ENCODE measurements around the gene BTBD6. TPM values are rescaled to one million over a fixed set of nuclear protein-coding genes. Genes with fewer than 3 reads are reported as not detected.
A peak's percentile ranks its signal among the peaks of the same experiment; 100 is the strongest.

Gene BTBD6
- total and polyA plus RNA-seq, 8 donors, result 32.7 to 52.6 (median 41.2) TPM

GRCh38 chr14:105260959-105261358 is 12.6 kb downstream of the BTBD6 start:
- Histone ChIP-seq H3K4me3 (no peak overlapping the region), H3K9me3 (no peaks in the 10 kb centered on the region), H3K27ac (no peak overlapping the region), H3K4me1 (no peaks in the 10 kb centered on the region), H3K27me3 (no peaks in the 10 kb centered on the region), H3K36me3 (peaks cover 0 to 40% of the 10 kb centered on the region in 2 donors)
- TF ChIP-seq CTCF (IDR thresholded peaks at IDR 0.05), result no peak
- peak in 1 of 4 donors; percentile 69 for DNase-seq
- intact Hi-C loops (cut with DNase I), result loop anchor here in 1 of 2 donors (10.0 kb wide), 1 partner anchor 46 kb away; no protein-coding TSS in a partner anchor
- ATAC-seq, result no peak

GRCh38 chr14:105261781-105262180 is 13.4 kb downstream of the BTBD6 start:
- intact Hi-C loops (cut with DNase I), result loop anchor here in 1 of 2 donors (10.0 kb wide), 1 partner anchor 47 kb away; no protein-coding TSS in a partner anchor
- ATAC-seq (no peak), DNase-seq (peak in 1 of 4 donors; percentile 74)
- Histone ChIP-seq H3K4me3 (no peak overlapping the region), H3K4me1 (no peaks in the 10 kb centered on the region), H3K27me3 (no peaks in the 10 kb centered on the region), H3K9me3 (no peaks in the 10 kb centered on the region), H3K27ac (no peak overlapping the region), H3K36me3 (peaks cover 0 to 36% of the 10 kb centered on the region in 2 donors)
- TF ChIP-seq CTCF (IDR thresholded peaks at IDR 0.05), result no peak

- intact Hi-C loops (cut with DNase I), result loop anchor here in 1 of 2 donors (10.0 kb wide), 1 partner anchor 53 kb away; no protein-coding TSS in a partner anchor
- ATAC-seq (peak; percentile 37), DNase-seq (peak in 1 of 4 donors; percentile 64)
- Histone ChIP-seq H3K27ac (no peak overlapping the region), H3K9me3 (no peaks in the 10 kb centered on the region), H3K4me3 (no peak overlapping the region), H3K36me3 (peaks cover 0 to 41% of the 10 kb centered on the region in 2 donors), H3K4me1 (no peaks in the 10 kb centered on the region), H3K27me3 (no peaks in the 10 kb centered on the region)
- no peak for TF ChIP-seq CTCF (IDR thresholded peaks at IDR 0.05)
Measured at GRCh38 chr14:105267820-105268548, 19.7 kb downstream of the BTBD6 start.

GRCh38 chr14:105268736-105269354 is 20.5 kb downstream of the BTBD6 start:
- Histone ChIP-seq H3K4me1 (no peaks in the 10 kb centered on the region), H3K36me3 (peaks cover 0 to 40% of the 10 kb centered on the region in 2 donors), H3K9me3 (no peaks in the 10 kb centered on the region), H3K4me3 (no peak overlapping the region), H3K27me3 (no peaks in the 10 kb centered on the region), H3K27ac (no peak overlapping the region)
- TF ChIP-seq CTCF (IDR thresholded peaks at IDR 0.05), result no peak
- DNase-seq (peak in 1 of 4 donors; percentile 61), ATAC-seq (no peak)
- intact Hi-C loops (cut with DNase I), result loop anchor here in 1 of 2 donors (10.0 kb wide), 1 partner anchor 54 kb away; no protein-coding TSS in a partner anchor

- intact Hi-C loops (cut with DNase I), result loop anchor here in 1 of 2 donors (10.0 kb wide), 1 partner anchor 55 kb away; no protein-coding TSS in a partner anchor
- peak in 1 of 4 donors; percentile 65 for DNase-seq
- TF ChIP-seq CTCF (IDR thresholded peaks at IDR 0.05), result no peak
- H3K27me3 ChIP-seq, result no peaks in the 10 kb centered on the region
- H3K4me1 ChIP-seq, result no peaks in the 10 kb centered on the region
- peaks cover 0 to 34% of the 10 kb centered on the region in 2 donors for H3K36me3 ChIP-seq
- H3K27ac ChIP-seq, result no peak overlapping the region
- no peak overlapping the region for H3K4me3 ChIP-seq
- no peaks in the 10 kb centered on the region for H3K9me3 ChIP-seq
- no peak for ATAC-seq
Measured at GRCh38 chr14:105269405-105269804, 21.1 kb downstream of the BTBD6 start.

Measured in left lung (tissue), 10 donors.